HG03196 (cell line): Measurements from ENCODE around the gene ITGAV.

ENCODE experiments used
- ATAC-seq: cut with Tn5 transposase; IDR thresholded peaks from one replicate; pipeline ENCODE4 v1.9.1; 2021; ENCODE audit not compliant: unreplicated experiment

Gene ITGAV

GRCh38 chr2:186611526-186611925 is 21.7 kb downstream of the ITGAV start:
- no peak for ATAC-seq

DNA sequence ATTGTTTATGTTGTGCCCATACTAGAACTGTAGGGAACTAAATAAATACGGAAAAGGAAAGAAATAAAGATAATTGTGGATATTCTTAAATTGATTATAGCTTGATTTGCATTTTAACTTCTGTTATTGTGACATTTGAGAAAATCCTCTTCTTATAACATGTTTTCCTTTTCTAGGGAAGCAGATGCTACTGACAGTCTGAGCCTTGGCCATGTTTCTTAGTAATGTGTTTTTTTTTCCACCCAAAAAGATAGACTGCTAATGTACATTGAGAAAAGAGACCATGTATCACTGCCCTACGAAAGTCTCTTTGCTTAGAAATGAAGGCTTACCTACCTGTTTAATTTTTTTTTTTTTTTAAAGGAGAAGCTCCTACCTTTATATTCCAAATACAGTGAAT is 22.2 kb downstream of the ITGAV start:
- no peak for ATAC-seq

DNA sequence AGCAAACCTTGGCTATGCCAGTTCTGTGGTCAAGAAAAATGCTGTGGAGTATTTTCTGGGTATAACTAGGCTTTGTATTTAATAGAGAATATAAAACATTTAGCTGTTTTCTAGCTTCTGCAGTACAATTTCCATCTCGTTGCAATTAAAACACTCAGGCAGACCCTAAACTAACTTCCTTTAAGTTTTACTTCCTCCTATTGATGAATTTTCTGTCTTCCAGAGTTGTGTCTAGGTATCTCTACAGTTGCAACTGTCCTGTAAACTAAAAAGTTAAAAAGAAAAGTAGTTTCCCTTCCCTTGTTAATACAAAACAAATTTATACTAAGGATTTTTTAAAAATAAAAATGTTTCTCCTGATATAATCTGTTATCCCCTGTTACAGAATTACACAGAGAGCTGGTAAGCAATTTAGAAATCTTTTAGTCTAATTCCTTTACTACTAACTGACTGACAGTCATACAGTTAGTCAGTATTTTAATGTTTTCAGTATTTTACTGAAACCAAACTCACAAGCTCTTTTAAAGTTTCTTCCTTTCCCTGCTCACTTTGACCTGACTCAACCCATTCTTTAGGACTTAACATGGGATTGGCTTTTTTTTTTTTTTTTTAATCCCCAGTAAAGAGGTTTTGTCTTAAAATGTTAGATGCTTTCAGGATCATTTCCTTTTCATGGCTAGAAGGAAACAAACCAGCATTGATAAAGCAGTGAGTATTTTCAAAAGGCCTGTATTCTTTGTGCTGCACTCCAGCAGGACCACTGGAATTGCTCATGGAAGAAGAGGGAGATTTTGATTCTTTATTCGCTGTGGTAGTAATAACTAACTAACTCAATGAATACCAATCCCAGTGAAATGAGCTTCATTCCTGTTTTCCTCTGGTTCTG is 22.9 kb downstream of the ITGAV start:
- no peak for ATAC-seq

DNA sequence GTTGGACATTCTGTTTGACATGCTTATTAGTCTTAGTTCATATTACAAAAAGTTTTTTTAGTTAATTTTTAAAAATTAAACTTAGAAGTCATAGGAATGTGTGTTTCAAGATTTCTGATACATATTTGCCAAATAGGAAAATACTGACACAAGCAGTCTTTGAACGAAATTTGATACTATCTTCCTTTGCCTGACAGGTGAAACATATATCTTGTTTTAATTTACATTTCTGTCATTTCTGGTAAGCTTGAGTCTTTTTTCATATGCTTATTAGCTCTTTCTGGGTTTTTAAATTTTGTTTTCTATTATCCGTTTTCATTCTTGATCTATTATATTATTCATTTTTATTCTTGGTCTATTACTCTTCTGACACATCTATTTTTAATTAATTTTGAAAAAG is 24.5 kb downstream of the ITGAV start:
- no peak for ATAC-seq

- ATAC-seq = no peak
These were observed 27.3 kb downstream of the ITGAV start for GRCh38 chr2:186617148-186617547.

DNA sequence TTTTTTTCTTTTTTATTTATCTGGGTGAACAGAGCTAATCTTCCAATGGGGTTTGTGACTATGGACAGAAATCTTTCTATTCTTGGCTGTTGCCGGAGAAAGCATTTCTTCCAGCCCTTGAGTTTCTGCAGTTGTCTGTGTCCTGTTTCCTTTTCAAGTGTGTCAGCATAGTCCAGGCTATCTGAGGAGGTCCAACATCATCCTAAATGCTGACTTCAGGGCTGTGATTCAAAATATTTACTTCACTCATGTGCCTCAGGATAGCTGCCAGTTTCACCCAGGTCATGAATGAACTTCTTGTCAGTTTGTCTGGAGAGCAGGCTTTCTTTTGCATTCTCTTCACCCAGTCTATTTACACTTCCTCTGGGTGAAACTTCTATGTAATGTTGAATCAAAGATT is 27.9 kb downstream of the ITGAV start:
- ATAC-seq = no peak

DNA sequence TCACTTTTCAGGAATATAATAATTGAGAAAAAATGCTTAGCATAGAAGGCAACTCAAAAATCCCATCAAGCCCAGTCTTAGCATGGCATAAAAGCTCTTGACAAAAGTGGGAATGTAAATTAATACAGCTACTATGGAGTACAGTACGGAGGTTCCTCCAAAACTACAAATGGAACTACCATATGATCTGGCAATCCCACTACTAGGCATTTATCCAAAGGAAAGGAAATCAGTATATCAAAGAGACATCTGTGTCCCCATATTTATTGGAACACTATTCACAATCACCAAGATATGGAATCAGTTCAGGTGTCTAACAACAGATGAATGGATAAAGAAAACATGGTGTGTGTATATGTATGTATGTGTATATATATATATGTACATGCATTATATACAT is 28.8 kb downstream of the ITGAV start:
- ATAC-seq = no peak

- ATAC-seq = no peak
These were observed 33.2 kb downstream of the ITGAV start for GRCh38 chr2:186623084-186623483.

GRCh38 chr2:186624276-186624675 is 34.4 kb downstream of the ITGAV start:
- ATAC-seq = no peak

DNA sequence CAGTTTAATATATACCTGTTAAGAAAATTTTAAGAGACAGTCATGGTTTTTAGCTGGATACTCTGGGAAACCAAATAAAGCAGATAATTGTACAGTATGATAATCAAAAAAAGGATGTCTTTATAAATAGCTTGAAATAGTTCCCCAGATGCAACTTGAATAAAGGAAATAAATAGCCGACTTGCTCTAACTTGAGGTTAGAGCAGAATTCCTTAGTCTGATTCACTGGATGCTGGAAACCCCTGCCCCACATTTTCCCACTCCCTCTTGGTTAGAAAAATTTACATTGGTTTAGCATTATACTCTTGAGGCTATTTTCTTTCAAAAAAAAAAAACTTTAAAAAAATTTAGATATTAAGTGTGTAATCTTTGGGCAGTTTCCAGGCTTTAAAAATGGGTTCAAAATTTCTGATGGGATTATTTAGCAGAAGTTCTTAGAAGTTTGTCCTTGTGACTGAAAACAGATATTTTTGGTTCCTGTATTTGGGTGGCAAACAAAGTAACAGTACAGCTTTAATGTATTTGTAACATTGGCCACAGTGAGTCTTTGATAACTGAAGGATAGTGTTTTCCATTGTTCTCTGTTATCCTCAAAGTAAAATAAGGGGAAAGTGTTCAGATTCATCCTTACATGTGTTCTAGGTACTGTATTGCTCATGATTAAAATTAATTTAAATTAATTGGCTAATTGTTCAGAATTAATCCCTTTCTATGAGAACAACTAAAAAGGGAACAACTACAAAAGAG is 39.6 kb downstream of the ITGAV start:
- ATAC-seq = no peak

DNA sequence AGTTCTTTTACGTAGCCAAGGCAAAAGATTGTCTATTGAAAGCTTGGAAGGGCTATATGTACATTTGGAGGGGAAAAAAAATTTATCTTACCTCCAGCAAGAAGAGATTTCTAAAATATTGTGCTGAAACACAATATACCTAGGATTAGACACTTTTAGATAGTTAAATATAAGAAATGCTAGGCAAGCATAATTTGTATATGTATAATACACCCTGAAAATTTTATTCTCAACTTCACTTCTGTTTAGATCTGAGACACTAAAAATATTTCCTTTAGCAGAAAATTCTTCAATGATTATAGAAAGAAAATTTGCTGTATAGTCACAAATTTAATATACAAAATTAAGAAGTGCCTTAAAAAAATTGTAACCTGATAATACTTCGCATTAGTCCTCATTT is 42.6 kb downstream of the ITGAV start:
- no peak for ATAC-seq

DNA sequence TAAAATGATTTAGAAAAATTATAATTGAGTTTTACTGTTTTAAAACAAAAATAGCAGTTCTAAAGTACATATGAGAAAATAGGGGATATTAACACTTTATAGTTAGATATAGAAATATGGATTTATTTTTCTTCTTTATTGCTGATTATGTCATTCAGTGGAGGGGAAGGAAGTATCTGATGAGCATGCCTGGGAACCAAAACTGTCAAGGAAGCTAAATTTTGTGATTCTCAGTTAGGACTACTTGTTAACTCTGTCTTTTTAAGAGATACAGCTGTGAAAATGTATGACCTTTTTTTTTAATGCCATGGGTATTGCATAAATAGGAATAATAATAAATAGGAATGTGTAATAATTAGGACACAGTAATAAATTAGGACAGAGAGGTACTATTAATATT is 44.8 kb downstream of the ITGAV start:
- ATAC-seq = no peak

DNA sequence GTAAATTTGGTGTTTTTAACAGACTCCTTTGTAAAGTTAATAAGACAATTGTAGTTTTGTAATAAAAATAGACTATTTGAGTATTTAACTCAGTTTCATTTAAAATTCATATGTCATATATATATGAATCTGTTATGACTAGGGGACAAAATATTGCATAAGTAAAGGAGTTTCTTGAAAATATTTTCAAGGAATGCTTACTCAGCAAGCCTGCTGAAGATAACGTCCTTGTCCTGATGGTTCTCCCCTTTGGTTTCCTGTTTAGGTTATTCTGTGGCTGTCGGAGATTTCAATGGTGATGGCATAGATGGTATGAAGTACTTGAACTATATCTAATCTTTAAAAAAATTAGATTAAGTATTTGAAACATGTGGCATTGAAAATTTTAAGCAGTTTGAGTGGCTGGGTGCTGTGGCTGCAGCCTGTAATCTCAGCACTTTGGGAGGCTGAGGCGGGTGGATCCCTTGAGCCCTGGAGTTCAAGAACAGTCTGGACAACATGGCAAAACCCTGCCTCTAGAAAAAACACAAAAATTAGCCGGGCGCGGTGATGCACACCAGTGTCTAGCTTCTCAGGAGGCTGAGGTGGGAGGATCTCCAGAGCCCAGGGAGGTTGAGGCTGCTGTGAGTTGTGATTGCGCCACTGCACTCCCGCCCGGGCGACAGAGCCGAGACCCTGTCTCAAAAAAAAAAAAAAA is 47.1 kb downstream of the ITGAV start:
- no peak for ATAC-seq

GRCh38 chr2:186637497-186637800 is 47.6 kb downstream of the ITGAV start:
- no peak for ATAC-seq

DNA sequence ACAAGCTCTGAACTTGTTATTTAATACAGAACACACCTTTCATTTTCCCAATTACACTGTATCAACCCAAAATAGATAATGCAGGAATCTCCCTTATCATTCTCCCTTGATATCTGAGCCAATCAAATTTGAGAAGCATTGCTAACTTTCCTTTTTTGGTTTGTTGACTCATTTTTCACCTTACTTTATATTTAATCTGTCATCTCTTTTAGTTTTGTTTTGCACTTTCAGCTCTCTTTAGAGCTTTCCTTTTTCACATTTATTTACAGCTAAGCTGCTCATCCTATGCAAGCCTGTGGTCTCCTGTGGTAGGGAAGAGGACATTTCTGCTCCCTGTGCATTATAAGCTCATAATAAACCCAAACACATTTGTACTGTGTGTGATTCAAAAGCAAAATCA is 50.1 kb downstream of the ITGAV start:
- peak; percentile 72 for ATAC-seq

DNA sequence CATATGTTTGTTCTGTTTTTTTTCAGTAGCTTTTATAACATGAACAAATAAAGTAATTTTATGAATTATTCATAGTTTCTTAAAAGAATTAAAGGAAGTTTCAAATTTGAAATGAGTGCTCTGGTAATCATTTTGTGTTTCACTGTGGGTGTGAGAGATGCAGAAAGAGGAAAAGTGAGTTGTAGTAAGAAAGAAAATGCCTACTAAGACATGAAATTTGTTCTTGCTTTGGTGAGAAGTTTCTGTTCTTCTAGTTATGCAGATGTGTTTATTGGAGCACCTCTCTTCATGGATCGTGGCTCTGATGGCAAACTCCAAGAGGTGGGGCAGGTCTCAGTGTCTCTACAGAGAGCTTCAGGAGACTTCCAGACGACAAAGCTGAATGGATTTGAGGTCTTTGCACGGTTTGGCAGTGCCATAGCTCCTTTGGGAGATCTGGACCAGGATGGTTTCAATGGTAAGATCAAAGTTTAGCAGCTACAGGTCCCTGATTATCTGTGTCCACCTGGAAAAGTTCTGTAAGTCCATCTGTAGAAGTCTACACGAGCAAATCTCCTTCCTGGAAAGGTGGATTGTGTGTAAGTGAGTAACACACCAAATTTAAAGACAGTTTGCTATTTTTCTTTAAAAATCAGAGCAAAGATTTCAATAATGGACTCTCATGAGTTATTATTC is 51.4 kb downstream of the ITGAV start:
- peak; percentile 5 for ATAC-seq

GRCh38 chr2:186641807-186642321 is 52.0 kb downstream of the ITGAV start:
- ATAC-seq = peak; percentile 76

DNA sequence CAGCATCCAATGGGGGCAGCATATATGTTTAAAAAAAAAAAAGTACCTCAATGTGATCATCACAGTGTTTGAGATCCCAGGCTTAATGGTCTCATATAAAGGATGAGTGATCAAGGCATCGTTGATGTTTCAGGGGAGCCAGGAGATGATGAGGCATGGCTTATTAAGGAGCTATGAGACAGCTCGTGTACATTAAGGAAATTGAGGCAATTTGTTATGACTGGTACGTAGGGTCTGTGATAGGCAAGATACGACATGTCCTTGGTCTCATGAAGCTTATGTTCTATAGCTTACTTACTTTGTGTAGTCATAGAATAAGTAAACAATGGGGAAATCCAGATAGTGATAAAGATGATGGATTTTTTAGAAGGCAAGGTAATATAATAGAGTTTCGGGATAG is 54.9 kb downstream of the ITGAV start:
- no peak for ATAC-seq

- no peak for ATAC-seq
These were observed 56.1 kb downstream of the ITGAV start for GRCh38 chr2:186645999-186646398.

- no peak for ATAC-seq
These were observed 58.3 kb downstream of the ITGAV start for GRCh38 chr2:186648130-186648529.

DNA sequence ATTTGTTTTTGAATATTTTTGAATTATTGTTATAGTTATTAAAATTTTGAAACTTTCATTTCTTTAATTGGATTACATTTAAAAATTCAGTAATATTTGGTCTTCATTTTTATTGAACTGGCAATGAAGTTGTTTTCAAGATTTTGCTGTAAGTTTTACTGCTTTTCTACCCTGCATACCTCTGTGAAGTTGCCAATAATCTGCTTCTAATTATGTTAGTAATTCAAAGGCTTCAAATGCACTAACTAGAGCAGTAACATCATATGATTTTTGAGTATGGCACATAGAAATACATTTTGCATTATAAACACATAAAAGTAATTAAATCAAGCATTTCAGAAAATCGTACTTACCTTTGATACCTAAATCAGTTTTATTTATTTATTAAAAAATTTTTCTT is 63.7 kb downstream of the ITGAV start:
- no peak for ATAC-seq
